T-cell (primary cell): Measurements from ENCODE around the gene NR4A1. TPM values are rescaled to one million over a fixed set of nuclear protein-coding genes. Genes with fewer than 3 reads are reported as not detected.

Source experiments
- ATAC-seq, 4 experiments: fragments of 200-7000 bp in 3 of 4; fragments of 150-1000 bp in 1 of 4; cut with Tn5 transposase; replicated peaks in 1 of 4; 1 replicate in 3 of 4; 2 replicates in 1 of 4; pipeline ENCODE4 v1.10.0; 2021; ENCODE audit warnings: moderate library complexity in 3 of 4, mild to moderate bottlenecking in 2 of 4, moderate number of reproducible peaks in 1 of 4
- CTCF ChIA-PET, 2 donors: fragments of 300-600 bp; sonication (Branson Sonifier 250); formaldehyde crosslinking; loops; one replicate each; lab custom pipeline; 2022; ENCODE audit warnings: antibody characterized with exemption in 2 of 2; lab: Charles Lee
- POLR2A ChIA-PET, 2 donors: fragments of 300-600 bp; sonication (Branson Sonifier 250); formaldehyde crosslinking; loops; one replicate each; lab custom pipeline; 2022; ENCODE audit warnings: antibody characterized with exemption in 2 of 2; lab: Charles Lee
- DNase-seq, 35 experiments: peaks; one replicate each; pipeline versions ENCODE4 v3.0.0 to v3.0.0-alpha.2; 2013 to 2023
- H3K27ac ChIP-seq: one replicate; pipeline ENCODE4 v1.5.1; 2013; ENCODE audit warnings: low read length
- H3K27me3 ChIP-seq, 2 experiments: replicated peaks in 1 of 2; 1 replicate in 1 of 2; 2 replicates in 1 of 2; pipeline versions ENCODE4 v1.6.1 to v1.7.0; 2013; ENCODE audit warnings: low read length in 1 of 2, mixed read lengths in 1 of 2; ENCODE audit not compliant: control insufficient read depth in 2 of 2, insufficient read depth in 2 of 2; ENCODE audit errors: extremely low read depth in 1 of 2
- H3K36me3 ChIP-seq, 2 donors: 1 replicate in 1 of 2; 2 replicates in 1 of 2; pipeline versions ENCODE4 v1.6.1 to v1.7.0; 2013; ENCODE audit warnings: low read length in 1 of 2; ENCODE audit not compliant: control insufficient read depth in 2 of 2, insufficient read depth in 1 of 2; ENCODE audit errors: extremely low read depth in 1 of 2
- H3K4me1 ChIP-seq, 2 experiments: 1 replicate in 1 of 2; 2 replicates in 1 of 2; pipeline versions ENCODE4 v1.6.1 to v1.7.0; 2013; ENCODE audit warnings: low read length in 2 of 2, mixed read lengths in 1 of 2; ENCODE audit not compliant: insufficient read depth in 2 of 2, control insufficient read depth in 1 of 2; ENCODE audit errors: extremely low read depth in 1 of 2
- H3K4me3 ChIP-seq, 2 donors: 1 replicate in 1 of 2; 2 replicates in 1 of 2; pipeline versions ENCODE4 v1.5.1 to v1.7.0; 2013; ENCODE audit warnings: mild to moderate bottlenecking in 2 of 2, low read length in 1 of 2, moderate library complexity in 1 of 2; ENCODE audit not compliant: control insufficient read depth in 1 of 2; ENCODE audit errors: extremely low read depth in 1 of 2
- H3K9me3 ChIP-seq: 2 replicates; pipeline ENCODE4 v1.7.0; 2013
- H3K27ac Mint-ChIP-seq, 2 donors: one replicate each; pipeline ENCODE4 v1.8.0; 2020 to 2021; ENCODE audit warnings: mild to moderate bottlenecking in 2 of 2, mixed read lengths in 2 of 2
- H3K27me3 Mint-ChIP-seq, 2 donors: one replicate each; pipeline ENCODE4 v1.8.0; 2021 to 2022; ENCODE audit warnings: mixed read lengths in 2 of 2
- H3K36me3 Mint-ChIP-seq: one replicate; pipeline ENCODE4 v1.8.0; 2021; ENCODE audit warnings: mixed read lengths
- H3K4me1 Mint-ChIP-seq, 3 donors: one replicate each; pipeline ENCODE4 v1.8.0; 2020 to 2022; ENCODE audit warnings: mixed read lengths in 3 of 3, mild to moderate bottlenecking in 1 of 3
- H3K4me3 Mint-ChIP-seq, 3 donors: one replicate each; pipeline ENCODE4 v1.8.0; 2020 to 2022; ENCODE audit warnings: mild to moderate bottlenecking in 3 of 3, mixed read lengths in 3 of 3, moderate library complexity in 3 of 3
- H3K9me3 Mint-ChIP-seq, 3 donors: one replicate each; pipeline ENCODE4 v1.8.0; 2020 to 2022; ENCODE audit warnings: mixed read lengths in 3 of 3
- WGBS: methylation state at CpG from one replicate; pipeline ENCODE4 v1.1.5; 2013; ENCODE audit warnings: missing lambda C conversion rate; ENCODE audit not compliant: insufficient coverage; 5-methylcytosine and 5-hydroxymethylcytosine counted together
- total RNA-seq, 35 experiments: library from RNA in 6 of 35; stranded (reverse) in 6 of 35; fragments of 120-200 nt in 1 of 35; gene quantifications; one replicate each; pipeline versions ENCODE4 v1.2.1 to v1.2.4 and lab custom pipeline; 2013 to 2026

Gene NR4A1
- total RNA-seq: 100 to 1,000 TPM in 1 of 5 donors, 10 to 100 TPM in 1, 1 to 10 TPM in 3; 5.9 to 103 (median 7.3) TPM
- 10.1 TPM for total RNA-seq (2013)
- total RNA-seq (lab: John Stamatoyannopoulos, UW): 0.61 to 2,115 (median 127) reads per million in 29 experiments

DNA sequence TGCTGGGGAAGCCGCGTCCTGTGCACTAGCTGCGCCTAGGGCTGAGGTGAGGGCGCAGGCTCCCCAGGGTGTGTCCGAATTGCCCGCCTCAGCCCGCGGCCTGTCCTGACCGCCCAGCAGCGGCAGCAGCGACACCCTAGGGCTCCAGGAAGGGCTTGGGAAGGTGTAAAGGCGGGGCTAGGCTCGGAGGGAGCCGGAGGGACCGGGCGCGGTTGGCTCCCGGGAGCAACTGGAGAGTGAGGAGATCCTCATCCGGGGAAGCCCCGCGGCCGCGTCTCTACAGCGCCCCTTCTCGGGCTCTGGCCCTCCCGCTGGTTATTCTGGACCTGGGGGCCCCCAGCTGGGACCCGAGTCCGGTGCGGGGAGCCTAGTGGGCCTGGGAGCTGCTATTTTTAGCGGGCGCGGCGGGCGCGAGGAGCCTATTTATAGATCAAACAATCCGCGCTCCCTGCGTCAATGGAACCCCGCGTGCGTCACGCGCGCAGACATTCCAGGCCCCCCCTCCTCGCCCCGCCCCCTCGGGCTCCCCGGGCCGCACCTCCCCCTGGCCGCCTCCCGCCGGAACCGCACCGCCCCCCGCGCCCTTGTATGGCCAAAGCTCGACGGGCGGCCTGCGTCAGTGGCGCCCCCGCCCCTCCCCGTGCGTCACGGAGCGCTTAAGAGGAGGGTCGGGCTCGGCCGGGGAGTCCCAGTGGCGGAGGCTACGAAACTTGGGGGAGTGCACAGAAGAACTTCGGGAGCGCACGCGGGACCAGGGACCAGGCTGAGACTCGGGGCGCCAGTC, at the start of gene NR4A1:
Gene NR4A1 (plus strand): TSS at position 685 of the 784 bp plus-strand sequence. CDS start 2,887 bp downstream, outside the sequence.
- under 1% methylated on average over 52 of the region's 77 CpGs for WGBS
- H3K36me3 Mint-ChIP-seq: no peaks in the 10 kb centered on the region
- ATAC-seq: peak; percentile 85 to 92 (median 90)

GRCh38 chr12:52003016-52003550, 48.2 kb upstream of the NR4A1 start:
- peaks cover 10 to 22% (median 16%) of the 10 kb centered on the region in 3 donors for H3K4me1 Mint-ChIP-seq
- H3K4me1 ChIP-seq: peaks cover 3 to 23% of the 10 kb centered on the region in 2 experiments
- DNase-seq: no peak
- H3K36me3 ChIP-seq: no peaks in the 10 kb centered on the region
- no peaks in the 10 kb centered on the region for H3K36me3 Mint-ChIP-seq
- WGBS: 80% methylated on average over 6 of the region's 8 CpGs
- H3K27ac Mint-ChIP-seq: no peak overlapping the region
- no peak overlapping the region for H3K27ac ChIP-seq
- no peaks in the 10 kb centered on the region for H3K9me3 ChIP-seq
- CTCF ChIA-PET: interaction anchor here (0.6 to 2.4 kb wide), 11 partner anchors 9 to 58 kb away, joined by 3 to 14 read pairs (median 7); no protein-coding TSS in a partner anchor
- H3K9me3 Mint-ChIP-seq: no peaks in the 10 kb centered on the region
- no peak overlapping the region for H3K4me3 Mint-ChIP-seq
- peaks cover 0 to 27% of the 10 kb centered on the region in 2 experiments for H3K27me3 ChIP-seq
- POLR2A ChIA-PET: no interaction called here
- ATAC-seq: no peak
- no peak overlapping the region for H3K4me3 ChIP-seq
- H3K27me3 Mint-ChIP-seq: no peaks in the 10 kb centered on the region

More for the DNA sequence above, at the start of gene NR4A1:
- H3K4me3 Mint-ChIP-seq: peak within 1 kb of the TSS; percentile 88 to 90 (median 89)
- peaks cover 0 to 18% of the 10 kb centered on the region in 2 experiments for H3K27me3 ChIP-seq
- H3K4me3 ChIP-seq: peak within 1 kb of the TSS; percentile 91
- H3K36me3 ChIP-seq: peaks cover 0 to 3% of the 10 kb centered on the region in 2 donors
- H3K4me1 Mint-ChIP-seq: peaks cover 34 to 41% (median 38%) of the 10 kb centered on the region in 3 donors
- POLR2A ChIA-PET: interaction anchor here (0.6 to 2.8 kb wide), 6 partner anchors 12 to 44 kb away, joined by 3 to 16 read pairs (median 4); partner anchors contain the start of gene TAMALIN (in 1 of the 2)
- H3K27me3 Mint-ChIP-seq: peaks cover 0 to 4% of the 10 kb centered on the region in 2 donors
- H3K9me3 ChIP-seq: no peaks in the 10 kb centered on the region
- CTCF ChIA-PET: interaction anchor here (0.7 to 4.3 kb wide), 5 partner anchors 15 to 26 kb away, joined by 3 to 43 read pairs (median 6); partner anchors contain the start of gene ATG101 (in 1 of the 2)
- peaks cover 19 to 39% of the 10 kb centered on the region in 2 experiments for H3K4me1 ChIP-seq
- no peaks in the 10 kb centered on the region for H3K9me3 Mint-ChIP-seq
- DNase-seq: peak; percentile 94 to 100 (median 99)
- H3K27ac Mint-ChIP-seq: peak within 1 kb of the TSS; percentile 91 to 93
- peak within 1 kb of the TSS; percentile 99 for H3K27ac ChIP-seq

GRCh38 chr12:52003591-52003990, 47.7 kb upstream of the NR4A1 start:
- Histone ChIP-seq H3K4me1 (peaks cover 3 to 28% of the 10 kb centered on the region in 2 experiments), H3K27me3 (peaks cover 0 to 28% of the 10 kb centered on the region in 2 experiments), H3K36me3 (no peaks in the 10 kb centered on the region), H3K4me3 (no peak overlapping the region), H3K27ac (no peak overlapping the region), H3K9me3 (no peaks in the 10 kb centered on the region)
- no peak for ATAC-seq
- Mint-ChIP-seq H3K36me3 (no peaks in the 10 kb centered on the region), H3K4me3 (no peak overlapping the region), H3K4me1 (peaks cover 15 to 27% (median 21%) of the 10 kb centered on the region in 3 donors), H3K27me3 (no peaks in the 10 kb centered on the region), H3K9me3 (no peaks in the 10 kb centered on the region), H3K27ac (no peak overlapping the region)
- POLR2A ChIA-PET: no interaction called here
- 67% methylated on average over 5 of the region's 6 CpGs for whole genome bisulfite sequencing
- CTCF ChIA-PET: interaction anchor here (0.9 to 2.4 kb wide), 10 partner anchors 10 to 25 kb away, joined by 3 to 14 read pairs (median 8); no protein-coding TSS in a partner anchor
- DNase-seq: no peak

GRCh38 chr12:52004042-52004648, 47.1 kb upstream of the NR4A1 start:
- POLR2A ChIA-PET: no interaction called here
- Histone ChIP-seq H3K27ac (no peak overlapping the region), H3K27me3 (peaks cover 0 to 28% of the 10 kb centered on the region in 2 experiments), H3K4me3 (no peak overlapping the region), H3K36me3 (no peaks in the 10 kb centered on the region), H3K9me3 (no peaks in the 10 kb centered on the region), H3K4me1 (peaks cover 3 to 33% of the 10 kb centered on the region in 2 experiments)
- WGBS: 90% methylated on average over 2 of the region's 5 CpGs
- no peaks in the 10 kb centered on the region for H3K27me3 Mint-ChIP-seq
- H3K4me1 Mint-ChIP-seq: peaks cover 16 to 32% (median 24%) of the 10 kb centered on the region in 3 donors
- H3K4me3 Mint-ChIP-seq: no peak overlapping the region
- peak in 1 of 35 experiments; percentile 41 for DNase-seq
- H3K27ac Mint-ChIP-seq: peak overlapping the region; percentile 39 to 43
- H3K9me3 Mint-ChIP-seq: no peaks in the 10 kb centered on the region
- CTCF ChIA-PET: interaction anchor here (1.2 to 2.4 kb wide), 9 partner anchors 10 to 26 kb away, joined by 3 to 14 read pairs (median 8); no protein-coding TSS in a partner anchor
- no peaks in the 10 kb centered on the region for H3K36me3 Mint-ChIP-seq
- ATAC-seq: no peak

DNA sequence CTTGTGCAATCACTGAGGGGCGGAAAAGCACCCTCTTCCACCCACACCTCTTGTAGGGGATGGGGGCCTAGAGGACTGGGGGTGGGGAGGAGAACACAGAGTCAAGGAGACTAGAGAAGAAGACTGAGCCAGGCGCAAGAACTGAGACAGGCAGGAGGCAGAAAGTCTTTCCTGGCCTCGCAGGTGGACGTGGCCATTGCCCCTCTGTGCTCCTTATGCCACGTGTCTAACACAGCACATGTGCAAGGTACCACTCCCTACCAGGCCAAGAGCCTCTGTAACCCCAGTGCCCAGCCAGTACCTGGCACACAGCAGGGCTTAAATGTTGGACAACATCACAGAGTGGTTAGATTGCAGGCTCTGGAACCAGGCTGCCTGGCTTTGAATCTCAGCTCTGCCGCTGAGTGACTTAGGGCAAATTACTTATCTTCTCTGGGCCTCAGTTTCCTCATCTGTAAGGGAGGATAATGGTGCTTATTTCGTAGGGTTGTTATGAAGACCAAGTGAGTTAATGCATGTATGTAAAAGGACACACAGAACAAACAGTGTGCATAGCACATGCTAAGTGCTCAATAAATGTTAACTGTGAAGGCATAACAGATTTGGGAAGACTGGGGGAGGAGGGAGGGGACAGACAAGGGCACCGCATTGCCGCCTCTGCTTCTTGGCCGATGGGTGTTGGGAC, 45.9 kb upstream of the NR4A1 start:
- no peak overlapping the region for H3K4me3 ChIP-seq
- H3K4me3 Mint-ChIP-seq: peak overlapping the region; percentile 73 to 82 (median 81)
- POLR2A ChIA-PET: no interaction called here
- ATAC-seq (no peak), DNase-seq (no peak)
- H3K36me3 Mint-ChIP-seq: no peaks in the 10 kb centered on the region
- peak overlapping the region in 1 of 2 donors; percentile 10 for H3K27ac Mint-ChIP-seq
- peaks cover 3 to 35% of the 10 kb centered on the region in 2 experiments for H3K4me1 ChIP-seq
- H3K27ac ChIP-seq: no peak overlapping the region
- CTCF ChIA-PET: interaction anchor here (0.8 to 2.4 kb wide), 5 partner anchors 12 to 27 kb away, joined by 3 to 18 read pairs (median 9); no protein-coding TSS in a partner anchor
- no peaks in the 10 kb centered on the region for H3K27me3 Mint-ChIP-seq
- WGBS: 75% methylated on average over 6 of the region's 10 CpGs
- no peaks in the 10 kb centered on the region for H3K9me3 ChIP-seq
- peaks cover 0 to 2% of the 10 kb centered on the region in 2 donors for H3K36me3 ChIP-seq
- peaks cover 16 to 29% (median 26%) of the 10 kb centered on the region in 3 donors for H3K4me1 Mint-ChIP-seq
- H3K9me3 Mint-ChIP-seq: no peaks in the 10 kb centered on the region
- H3K27me3 ChIP-seq: peaks cover 0 to 28% of the 10 kb centered on the region in 2 experiments
